Measurements from ENCODE around the gene PRDX6.
"Not testable (repeated sequence)": the region's sequence is repeated elsewhere in the genome, so short reads cannot be mapped to it uniquely, and the experiment has no call there.

The PRDX6 gene

DNA sequence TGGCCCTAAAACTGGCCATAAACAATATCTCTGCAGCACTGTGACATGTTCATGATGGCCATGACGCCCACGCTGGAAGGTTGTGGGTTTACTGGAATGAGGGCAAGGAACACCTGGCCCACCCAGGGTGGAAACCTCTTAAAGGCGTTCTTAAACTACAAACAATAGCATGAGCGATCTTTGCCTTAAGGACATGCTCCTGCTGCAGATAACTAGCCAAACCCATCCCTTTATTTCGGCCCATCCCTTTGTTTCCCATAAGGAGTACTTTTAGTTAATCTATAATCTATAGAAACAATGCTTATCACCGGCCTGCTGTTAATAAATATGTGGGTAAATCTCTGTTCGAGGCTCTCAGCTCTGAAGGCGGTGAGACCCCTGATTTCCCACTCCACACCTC is 16.0 kb downstream of the PRDX6 start:
- H3K27ac ChIP-seq (ENCODE audit: low read depth, low read length); H3K56ac ChIP-seq (ENCODE audit: low read length); H4K5ac ChIP-seq (ENCODE audit: low read length); DNase-seq; H4K8ac ChIP-seq (ENCODE audit: low read depth, low read length); H3K27me3 ChIP-seq (ENCODE audit: insufficient read depth, low read length, poor library complexity); H2BK15ac ChIP-seq (replicated peaks; ENCODE audit: low read depth); H3K18ac ChIP-seq (ENCODE audit: low read length); H3K4me3 ChIP-seq (ENCODE audit: low read length); H3K4me2 ChIP-seq (ENCODE audit: low read length); H2BK120ac ChIP-seq (ENCODE audit: low read depth, low read length); H3K4ac ChIP-seq (ENCODE audit: low read depth, low read length); H3K79me1 ChIP-seq (ENCODE audit: low read length); H3K9ac ChIP-seq (ENCODE audit: low read length); H3K79me2 ChIP-seq (ENCODE audit: control insufficient read depth, insufficient read depth, low read length); H2AK5ac ChIP-seq (ENCODE audit: low read length); H3K4me1 ChIP-seq (ENCODE audit: control insufficient read depth, low read depth, low read length); H3K23ac ChIP-seq (ENCODE audit: low read length); H3K36me3 ChIP-seq (ENCODE audit: control insufficient read depth, insufficient read depth, low read length); H2BK5ac ChIP-seq (ENCODE audit: low read length): not testable (repeated sequence)
- WGBS (ENCODE audit: extremely low coverage, insufficient coverage, low lambda C conversion rate) = no CpG with 5 or more reads among the region's 8 CpGs

DNA sequence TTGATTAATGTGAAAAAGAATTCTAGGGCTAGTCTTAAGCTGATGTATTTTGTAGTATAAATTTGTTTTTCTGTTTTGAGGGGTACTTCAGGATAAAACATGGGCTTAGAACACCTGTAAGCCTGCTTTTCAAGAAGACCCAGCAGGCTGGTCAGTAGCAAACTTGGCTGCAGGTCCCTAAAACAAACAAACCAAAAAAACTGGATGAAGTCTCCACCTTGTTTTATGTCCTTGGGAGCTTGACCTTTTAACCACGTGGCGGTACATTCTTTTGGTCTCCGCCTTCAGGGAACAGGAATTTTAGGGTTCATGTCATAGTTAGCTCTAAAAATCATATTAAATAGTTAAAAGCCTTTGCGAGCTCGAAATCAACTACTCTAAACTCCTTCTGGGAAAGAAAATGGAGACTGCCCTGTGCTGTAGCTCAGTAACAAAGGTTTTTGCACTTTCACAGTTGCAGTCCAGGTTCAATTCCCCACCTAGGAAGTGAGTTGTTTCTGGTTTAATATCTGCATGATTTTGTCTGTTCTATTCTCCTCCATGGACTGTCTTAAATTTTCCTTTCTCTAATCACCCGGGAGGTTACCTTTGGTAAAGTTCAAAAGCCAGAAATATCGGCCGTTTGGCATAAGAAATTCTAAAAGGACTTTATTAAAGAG is 18.6 kb downstream of the PRDX6 start:
- H3K36me3 ChIP-seq (ENCODE audit: control insufficient read depth, insufficient read depth, low read length) = no peaks in the 10 kb centered on the region
- H3K4me2 ChIP-seq (ENCODE audit: low read length) = no peak overlapping the region
- H2BK15ac ChIP-seq (replicated peaks; ENCODE audit: low read depth) = no peak overlapping the region
- no peaks in the 10 kb centered on the region for H3K79me1 ChIP-seq (ENCODE audit: low read length)
- no peaks in the 10 kb centered on the region for H3K4me1 ChIP-seq (ENCODE audit: control insufficient read depth, low read depth, low read length)
- no peak overlapping the region for H3K4ac ChIP-seq (ENCODE audit: low read depth, low read length)
- H3K56ac ChIP-seq (ENCODE audit: low read length) = no peak overlapping the region
- no peak overlapping the region for H2BK120ac ChIP-seq (ENCODE audit: low read depth, low read length)
- no peak for DNase-seq
- no peak overlapping the region for H2AK5ac ChIP-seq (ENCODE audit: low read length)
- no peaks in the 10 kb centered on the region for H3K27me3 ChIP-seq (ENCODE audit: insufficient read depth, low read length, poor library complexity)
- no peak overlapping the region for H3K23ac ChIP-seq (ENCODE audit: low read length)
- H4K5ac ChIP-seq (ENCODE audit: low read length) = no peak overlapping the region
- H4K8ac ChIP-seq (ENCODE audit: low read depth, low read length) = no peak overlapping the region
- no peak overlapping the region for H2BK5ac ChIP-seq (ENCODE audit: low read length)
- no peak overlapping the region for H3K9ac ChIP-seq (ENCODE audit: low read length)
- no CpG with 5 or more reads among the region's 8 CpGs for WGBS (ENCODE audit: extremely low coverage, insufficient coverage, low lambda C conversion rate)
- H3K79me2 ChIP-seq (ENCODE audit: control insufficient read depth, insufficient read depth, low read length) = no peaks in the 10 kb centered on the region
- no peak overlapping the region for H3K27ac ChIP-seq (ENCODE audit: low read depth, low read length)
- H3K4me3 ChIP-seq (ENCODE audit: low read length) = no peak overlapping the region
- no peak overlapping the region for H3K18ac ChIP-seq (ENCODE audit: low read length)

DNA sequence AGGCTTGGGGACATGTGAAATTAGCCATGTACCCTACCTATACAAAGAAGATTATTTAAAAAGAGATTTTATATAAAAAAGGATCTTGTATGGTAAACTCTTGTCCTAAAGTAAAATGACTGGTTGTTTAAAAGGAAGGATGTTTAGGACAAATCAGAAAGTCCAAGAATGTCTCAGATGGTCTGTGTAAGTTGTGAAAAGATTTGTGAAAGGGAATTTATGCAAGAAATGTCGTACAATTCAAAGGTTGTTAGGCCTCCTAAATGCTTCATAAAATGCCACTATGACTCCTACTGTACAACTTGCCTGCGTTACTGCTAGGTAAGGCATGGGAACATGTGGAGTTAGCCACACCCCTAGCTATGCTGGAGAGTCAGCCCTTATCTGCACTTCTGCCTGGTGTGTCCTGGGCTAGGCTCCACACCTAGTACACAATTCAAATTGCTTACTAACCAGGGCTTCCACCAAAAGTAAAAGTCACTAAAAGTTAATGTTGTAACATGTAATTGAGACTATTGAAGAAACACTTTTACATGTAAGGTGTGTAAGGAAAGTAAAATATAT is 19.7 kb downstream of the PRDX6 start:
- DNase-seq = peak; percentile 53
- H4K8ac ChIP-seq (ENCODE audit: low read depth, low read length) = no peak overlapping the region
- no CpG with 5 or more reads among the region's 2 CpGs for whole genome bisulfite sequencing (ENCODE audit: extremely low coverage, insufficient coverage, low lambda C conversion rate)
- no peak overlapping the region for H3K56ac ChIP-seq (ENCODE audit: low read length)
- no peak overlapping the region for H4K5ac ChIP-seq (ENCODE audit: low read length)
- H3K27ac ChIP-seq (ENCODE audit: low read depth, low read length) = no peak overlapping the region
- no peak overlapping the region for H2BK15ac ChIP-seq (replicated peaks; ENCODE audit: low read depth)
- H3K4me2 ChIP-seq (ENCODE audit: low read length) = no peak overlapping the region
- H3K27me3 ChIP-seq (ENCODE audit: insufficient read depth, low read length, poor library complexity) = no peaks in the 10 kb centered on the region
- H3K4ac ChIP-seq (ENCODE audit: low read depth, low read length) = no peak overlapping the region
- no peak overlapping the region for H3K9ac ChIP-seq (ENCODE audit: low read length)
- H2AK5ac ChIP-seq (ENCODE audit: low read length) = no peak overlapping the region
- H3K79me1 ChIP-seq (ENCODE audit: low read length) = no peaks in the 10 kb centered on the region
- H2BK120ac ChIP-seq (ENCODE audit: low read depth, low read length) = no peak overlapping the region
- H3K4me1 ChIP-seq (ENCODE audit: control insufficient read depth, low read depth, low read length) = no peaks in the 10 kb centered on the region
- H3K23ac ChIP-seq (ENCODE audit: low read length) = no peak overlapping the region
- H2BK5ac ChIP-seq (ENCODE audit: low read length) = no peak overlapping the region
- H3K36me3 ChIP-seq (ENCODE audit: control insufficient read depth, insufficient read depth, low read length) = no peaks in the 10 kb centered on the region
- no peak overlapping the region for H3K4me3 ChIP-seq (ENCODE audit: low read length)
- no peak overlapping the region for H3K18ac ChIP-seq (ENCODE audit: low read length)
- H3K79me2 ChIP-seq (ENCODE audit: control insufficient read depth, insufficient read depth, low read length) = no peaks in the 10 kb centered on the region

DNA sequence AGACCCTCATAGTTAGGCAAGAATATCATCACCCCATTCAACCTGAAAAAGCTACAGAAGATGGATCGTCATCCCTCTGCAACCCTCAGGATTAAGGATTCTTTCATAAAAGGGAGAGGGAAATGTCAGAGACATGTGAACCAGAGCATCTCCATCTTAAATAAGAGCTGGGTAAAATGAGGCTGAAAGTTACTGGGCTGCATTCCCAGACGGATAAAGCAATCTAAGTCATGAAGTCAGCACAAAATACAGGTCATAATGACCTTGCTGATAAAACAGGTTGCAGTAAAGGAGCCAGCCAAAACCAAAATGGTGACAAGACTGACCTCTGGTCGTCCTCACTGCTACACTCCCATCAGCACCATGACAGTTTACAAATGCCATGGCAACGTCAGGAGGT is 22.6 kb downstream of the PRDX6 start:
- no peak overlapping the region for H2BK120ac ChIP-seq (ENCODE audit: low read depth, low read length)
- no peak overlapping the region for H4K5ac ChIP-seq (ENCODE audit: low read length)
- no peak overlapping the region for H3K18ac ChIP-seq (ENCODE audit: low read length)
- no peak overlapping the region for H2BK15ac ChIP-seq (replicated peaks; ENCODE audit: low read depth)
- H3K79me1 ChIP-seq (ENCODE audit: low read length) = no peaks in the 10 kb centered on the region
- no peaks in the 10 kb centered on the region for H3K79me2 ChIP-seq (ENCODE audit: control insufficient read depth, insufficient read depth, low read length)
- no peaks in the 10 kb centered on the region for H3K4me1 ChIP-seq (ENCODE audit: control insufficient read depth, low read depth, low read length)
- H3K4me3 ChIP-seq (ENCODE audit: low read length) = no peak overlapping the region
- H3K27me3 ChIP-seq (ENCODE audit: insufficient read depth, low read length, poor library complexity) = no peaks in the 10 kb centered on the region
- no peaks in the 10 kb centered on the region for H3K36me3 ChIP-seq (ENCODE audit: control insufficient read depth, insufficient read depth, low read length)
- no peak overlapping the region for H2BK5ac ChIP-seq (ENCODE audit: low read length)
- no peak overlapping the region for H3K27ac ChIP-seq (ENCODE audit: low read depth, low read length)
- DNase-seq = no peak
- no peak overlapping the region for H3K23ac ChIP-seq (ENCODE audit: low read length)
- H2AK5ac ChIP-seq (ENCODE audit: low read length) = no peak overlapping the region
- no peak overlapping the region for H4K8ac ChIP-seq (ENCODE audit: low read depth, low read length)
- no peak overlapping the region for H3K56ac ChIP-seq (ENCODE audit: low read length)
- no peak overlapping the region for H3K4me2 ChIP-seq (ENCODE audit: low read length)
- no peak overlapping the region for H3K4ac ChIP-seq (ENCODE audit: low read depth, low read length)
- no peak overlapping the region for H3K9ac ChIP-seq (ENCODE audit: low read length)
- WGBS (ENCODE audit: extremely low coverage, insufficient coverage, low lambda C conversion rate) = no CpG with 5 or more reads among the region's 4 CpGs

DNA sequence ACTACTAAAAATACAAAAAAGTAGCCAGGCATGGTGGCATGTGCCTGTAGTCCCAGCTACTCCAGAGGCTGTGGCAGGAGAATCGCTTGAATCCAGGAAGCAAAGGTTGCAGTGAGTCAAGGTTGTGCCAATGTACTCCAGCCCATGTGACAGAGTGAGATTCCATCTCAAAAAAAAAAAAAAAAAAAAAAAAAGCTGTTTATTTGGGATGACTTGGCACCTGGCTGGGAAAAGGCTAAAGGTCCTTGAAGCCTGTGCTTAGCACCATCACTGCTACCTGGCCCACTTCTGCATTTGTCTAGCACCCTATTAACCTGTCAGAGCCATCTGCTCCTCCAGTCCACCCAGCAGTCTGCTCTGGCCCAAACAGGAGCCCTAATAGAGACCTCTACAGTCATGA is 25.0 kb downstream of the PRDX6 start:
- Histone ChIP-seq H2BK15ac (replicated peaks; ENCODE audit: low read depth) (no peak overlapping the region), H3K9ac (ENCODE audit: low read length) (no peak overlapping the region), H3K4me1 (ENCODE audit: control insufficient read depth, low read depth, low read length) (no peaks in the 10 kb centered on the region), H3K4me3 (ENCODE audit: low read length) (no peak overlapping the region), H2BK5ac (ENCODE audit: low read length) (no peak overlapping the region), H2AK5ac (ENCODE audit: low read length) (no peak overlapping the region), H4K8ac (ENCODE audit: low read depth, low read length) (no peak overlapping the region), H3K4ac (ENCODE audit: low read depth, low read length) (no peak overlapping the region), H3K18ac (ENCODE audit: low read length) (no peak overlapping the region), H3K27me3 (ENCODE audit: insufficient read depth, low read length, poor library complexity) (no peaks in the 10 kb centered on the region), H3K36me3 (ENCODE audit: control insufficient read depth, insufficient read depth, low read length) (no peaks in the 10 kb centered on the region), H3K79me2 (ENCODE audit: control insufficient read depth, insufficient read depth, low read length) (no peaks in the 10 kb centered on the region), H2BK120ac (ENCODE audit: low read depth, low read length) (no peak overlapping the region), H3K56ac (ENCODE audit: low read length) (no peak overlapping the region), H3K23ac (ENCODE audit: low read length) (no peak overlapping the region), H3K27ac (ENCODE audit: low read depth, low read length) (no peak overlapping the region), H3K4me2 (ENCODE audit: low read length) (no peak overlapping the region), H4K5ac (ENCODE audit: low read length) (no peak overlapping the region), H3K79me1 (ENCODE audit: low read length) (no peaks in the 10 kb centered on the region)
- DNase-seq = no peak
- WGBS (ENCODE audit: extremely low coverage, insufficient coverage, low lambda C conversion rate) = no CpG with 5 or more reads among the region's 1 CpG

DNA sequence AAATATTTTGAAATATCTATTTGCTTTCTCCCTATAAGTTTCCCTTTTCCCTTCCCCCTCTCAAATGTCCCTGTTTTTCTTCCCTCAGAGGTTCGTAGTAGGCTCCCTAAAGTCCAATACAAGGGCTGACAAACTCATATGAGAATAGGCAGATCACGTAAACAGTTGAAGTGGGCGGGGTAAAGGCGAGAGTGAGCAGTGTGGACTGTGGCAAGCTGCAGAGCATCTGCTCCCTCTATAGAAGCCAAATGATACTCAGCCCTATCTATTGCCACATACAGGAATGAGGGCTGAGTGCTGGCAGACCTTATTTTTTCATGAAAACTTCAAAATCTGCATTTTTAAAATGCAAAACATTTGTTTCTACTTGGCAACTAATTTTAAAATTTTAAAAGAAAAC is 26.3 kb downstream of the PRDX6 start:
- Histone ChIP-seq H4K5ac (ENCODE audit: low read length) (no peak overlapping the region), H3K9ac (ENCODE audit: low read length) (no peak overlapping the region), H4K8ac (ENCODE audit: low read depth, low read length) (no peak overlapping the region), H3K4me3 (ENCODE audit: low read length) (no peak overlapping the region), H3K79me1 (ENCODE audit: low read length) (no peaks in the 10 kb centered on the region), H3K79me2 (ENCODE audit: control insufficient read depth, insufficient read depth, low read length) (no peaks in the 10 kb centered on the region), H2BK120ac (ENCODE audit: low read depth, low read length) (no peak overlapping the region), H3K27ac (ENCODE audit: low read depth, low read length) (no peak overlapping the region), H3K36me3 (ENCODE audit: control insufficient read depth, insufficient read depth, low read length) (no peaks in the 10 kb centered on the region), H3K23ac (ENCODE audit: low read length) (no peak overlapping the region), H3K4me2 (ENCODE audit: low read length) (no peak overlapping the region), H2BK15ac (replicated peaks; ENCODE audit: low read depth) (no peak overlapping the region), H2AK5ac (ENCODE audit: low read length) (no peak overlapping the region), H2BK5ac (ENCODE audit: low read length) (no peak overlapping the region), H3K4ac (ENCODE audit: low read depth, low read length) (no peak overlapping the region), H3K27me3 (ENCODE audit: insufficient read depth, low read length, poor library complexity) (no peaks in the 10 kb centered on the region), H3K4me1 (ENCODE audit: control insufficient read depth, low read depth, low read length) (no peaks in the 10 kb centered on the region), H3K56ac (ENCODE audit: low read length) (no peak overlapping the region), H3K18ac (ENCODE audit: low read length) (no peak overlapping the region)
- WGBS (ENCODE audit: extremely low coverage, insufficient coverage, low lambda C conversion rate) = no CpG with 5 or more reads among the region's 4 CpGs
- no peak for DNase-seq

All from mesendoderm (in vitro differentiated cells).